DOHH2 (cell line): ENCODE results near the gene CRAMP1.

Source experiments
- EZH2phosphoT487 ChIP-seq: fragments of 200-600 bp; sonication (generic); IDR thresholded peaks from 2 replicates; pipeline ENCODE4 v1.6.1; 2017; ENCODE audit warnings: borderline replicate concordance, mild to moderate bottlenecking, antibody characterized with exemption, low read length, moderate library complexity, mixed read lengths
- TF ChIP-seq, protein P1 (sequence below): fragments of 200-600 bp; sonication (generic); IDR thresholded peaks from one replicate; pipeline ENCODE4 v1.5.1; 2014; ENCODE audit warnings: antibody characterized with exemption, mild to moderate bottlenecking, low read depth, low read length; ENCODE audit not compliant: poor library complexity, severe bottlenecking

DNA sequence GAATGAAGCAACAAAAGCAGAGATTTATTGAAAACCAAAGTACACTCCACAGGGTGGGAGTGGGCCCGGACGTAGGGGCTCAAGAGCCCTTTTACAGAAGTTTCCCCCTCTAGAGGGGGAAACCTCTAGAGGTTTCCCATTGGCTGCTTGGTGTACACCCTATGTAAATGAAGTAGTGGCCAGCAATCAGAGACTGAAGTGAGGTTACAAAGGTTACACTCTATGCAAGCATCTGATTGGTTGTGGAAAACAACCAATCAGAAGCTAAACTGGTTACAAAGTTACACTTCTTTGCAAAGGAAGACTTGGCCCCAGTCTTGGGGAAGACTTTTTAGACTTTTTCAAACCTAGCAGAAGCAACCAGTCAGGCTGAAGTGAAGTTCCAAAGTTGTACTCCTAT, 27.1 kb downstream of the CRAMP1 start:
- TF ChIP-seq, protein P1, sequence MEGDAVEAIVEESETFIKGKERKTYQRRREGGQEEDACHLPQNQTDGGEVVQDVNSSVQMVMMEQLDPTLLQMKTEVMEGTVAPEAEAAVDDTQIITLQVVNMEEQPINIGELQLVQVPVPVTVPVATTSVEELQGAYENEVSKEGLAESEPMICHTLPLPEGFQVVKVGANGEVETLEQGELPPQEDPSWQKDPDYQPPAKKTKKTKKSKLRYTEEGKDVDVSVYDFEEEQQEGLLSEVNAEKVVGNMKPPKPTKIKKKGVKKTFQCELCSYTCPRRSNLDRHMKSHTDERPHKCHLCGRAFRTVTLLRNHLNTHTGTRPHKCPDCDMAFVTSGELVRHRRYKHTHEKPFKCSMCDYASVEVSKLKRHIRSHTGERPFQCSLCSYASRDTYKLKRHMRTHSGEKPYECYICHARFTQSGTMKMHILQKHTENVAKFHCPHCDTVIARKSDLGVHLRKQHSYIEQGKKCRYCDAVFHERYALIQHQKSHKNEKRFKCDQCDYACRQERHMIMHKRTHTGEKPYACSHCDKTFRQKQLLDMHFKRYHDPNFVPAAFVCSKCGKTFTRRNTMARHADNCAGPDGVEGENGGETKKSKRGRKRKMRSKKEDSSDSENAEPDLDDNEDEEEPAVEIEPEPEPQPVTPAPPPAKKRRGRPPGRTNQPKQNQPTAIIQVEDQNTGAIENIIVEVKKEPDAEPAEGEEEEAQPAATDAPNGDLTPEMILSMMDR, result no peak
- TF ChIP-seq EZH2phosphoT487, result no peak
